GM13977 (cell line): ENCODE measurements around the gene NR4A1.
"Not testable (repeated sequence)": the region's sequence is repeated elsewhere in the genome, so short reads cannot be mapped to it uniquely, and the experiment has no call there.

ENCODE experiments used
- DNase-seq: peaks from one replicate; pipeline ENCODE4 v3.0.0; 2012; ENCODE audit warnings: low spot score
- in situ Hi-C: fragments of 300-500 bp; cut with MboI; formaldehyde crosslinking; loops from one replicate; pipeline ENCODE4 v1.12.0; 2022; ENCODE audit warnings: low sequenced_read_pairs, low pct_unique_long_range_greater_than_20kb, mixed read lengths, inconsistent platforms; ENCODE audit not compliant: unreplicated experiment
- TF ChIP-seq, protein P1 (sequence below): IDR thresholded peaks from 2 replicates; pipeline ENCODE4 v1.5.1; 2012; ENCODE audit warnings: mild to moderate bottlenecking, control low read depth; ENCODE audit not compliant: insufficient read depth; ENCODE audit errors: extremely low read depth, missing control alignments

Gene NR4A1

DNA sequence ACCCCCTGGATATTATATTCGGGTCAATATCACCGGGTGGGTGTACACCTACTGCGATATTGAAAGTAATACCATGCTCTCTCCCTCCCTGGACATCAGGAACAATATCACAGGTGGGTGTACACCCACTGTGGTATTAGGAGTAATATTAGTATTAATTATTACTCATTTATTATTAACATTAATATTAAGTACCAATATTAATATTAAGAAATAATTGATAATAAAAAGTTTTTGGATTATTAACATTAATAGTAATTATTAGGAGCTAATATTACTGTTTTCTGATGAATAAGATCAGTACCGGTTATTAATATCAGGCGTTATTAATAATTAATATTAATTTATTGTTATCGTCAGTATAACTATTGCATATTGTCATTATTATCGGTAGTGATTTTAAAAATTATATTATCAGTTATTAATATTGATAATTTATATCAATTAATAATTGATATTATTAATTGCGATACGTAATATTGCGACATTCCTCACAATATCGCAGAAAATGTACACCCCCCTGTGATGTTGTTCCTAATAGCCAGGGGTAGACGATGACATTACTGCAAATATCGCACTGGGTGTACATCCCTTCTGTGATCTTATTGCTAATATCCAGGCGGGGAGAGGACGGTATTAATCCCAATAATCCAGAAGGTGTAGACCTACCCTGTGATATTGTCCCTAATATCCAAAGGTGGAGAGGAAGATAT, 45.2 kb downstream of the NR4A1 start:
- DNase-seq, result no peak
- TF ChIP-seq, protein P1, sequence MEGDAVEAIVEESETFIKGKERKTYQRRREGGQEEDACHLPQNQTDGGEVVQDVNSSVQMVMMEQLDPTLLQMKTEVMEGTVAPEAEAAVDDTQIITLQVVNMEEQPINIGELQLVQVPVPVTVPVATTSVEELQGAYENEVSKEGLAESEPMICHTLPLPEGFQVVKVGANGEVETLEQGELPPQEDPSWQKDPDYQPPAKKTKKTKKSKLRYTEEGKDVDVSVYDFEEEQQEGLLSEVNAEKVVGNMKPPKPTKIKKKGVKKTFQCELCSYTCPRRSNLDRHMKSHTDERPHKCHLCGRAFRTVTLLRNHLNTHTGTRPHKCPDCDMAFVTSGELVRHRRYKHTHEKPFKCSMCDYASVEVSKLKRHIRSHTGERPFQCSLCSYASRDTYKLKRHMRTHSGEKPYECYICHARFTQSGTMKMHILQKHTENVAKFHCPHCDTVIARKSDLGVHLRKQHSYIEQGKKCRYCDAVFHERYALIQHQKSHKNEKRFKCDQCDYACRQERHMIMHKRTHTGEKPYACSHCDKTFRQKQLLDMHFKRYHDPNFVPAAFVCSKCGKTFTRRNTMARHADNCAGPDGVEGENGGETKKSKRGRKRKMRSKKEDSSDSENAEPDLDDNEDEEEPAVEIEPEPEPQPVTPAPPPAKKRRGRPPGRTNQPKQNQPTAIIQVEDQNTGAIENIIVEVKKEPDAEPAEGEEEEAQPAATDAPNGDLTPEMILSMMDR, result no peak
- in situ Hi-C loops, result no loop called here

DNA sequence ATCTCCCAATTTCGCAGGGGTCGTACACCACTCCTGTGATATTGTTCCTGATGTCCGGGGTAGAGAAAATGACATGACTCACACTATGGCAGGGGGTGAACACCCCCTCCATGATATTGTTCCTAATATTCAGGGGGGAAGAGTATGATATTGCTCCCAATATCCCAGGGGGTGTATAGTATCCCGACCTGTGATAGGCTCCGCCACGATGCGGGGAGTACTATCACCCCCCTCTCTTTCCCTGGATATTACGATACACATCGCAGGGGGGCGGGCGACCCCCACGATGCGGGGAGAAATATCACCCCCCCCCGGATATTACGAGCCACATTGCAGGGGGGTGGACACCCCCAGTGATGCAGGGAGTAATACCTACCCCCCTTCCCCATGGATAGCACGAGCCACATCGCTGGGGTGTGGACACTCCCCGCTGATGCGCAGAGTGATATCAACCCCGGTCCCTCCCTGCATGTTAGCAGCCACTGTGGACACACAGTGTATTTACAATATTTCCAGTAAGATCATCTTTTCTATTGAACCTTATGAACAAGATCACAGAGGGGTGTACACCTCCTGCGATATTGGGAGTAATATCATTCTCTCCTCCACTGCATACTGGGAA, 45.9 kb downstream of the NR4A1 start:
- TF ChIP-seq, protein P1, result no peak
- in situ Hi-C loops, result no loop called here
- DNase-seq, result no peak

DNA sequence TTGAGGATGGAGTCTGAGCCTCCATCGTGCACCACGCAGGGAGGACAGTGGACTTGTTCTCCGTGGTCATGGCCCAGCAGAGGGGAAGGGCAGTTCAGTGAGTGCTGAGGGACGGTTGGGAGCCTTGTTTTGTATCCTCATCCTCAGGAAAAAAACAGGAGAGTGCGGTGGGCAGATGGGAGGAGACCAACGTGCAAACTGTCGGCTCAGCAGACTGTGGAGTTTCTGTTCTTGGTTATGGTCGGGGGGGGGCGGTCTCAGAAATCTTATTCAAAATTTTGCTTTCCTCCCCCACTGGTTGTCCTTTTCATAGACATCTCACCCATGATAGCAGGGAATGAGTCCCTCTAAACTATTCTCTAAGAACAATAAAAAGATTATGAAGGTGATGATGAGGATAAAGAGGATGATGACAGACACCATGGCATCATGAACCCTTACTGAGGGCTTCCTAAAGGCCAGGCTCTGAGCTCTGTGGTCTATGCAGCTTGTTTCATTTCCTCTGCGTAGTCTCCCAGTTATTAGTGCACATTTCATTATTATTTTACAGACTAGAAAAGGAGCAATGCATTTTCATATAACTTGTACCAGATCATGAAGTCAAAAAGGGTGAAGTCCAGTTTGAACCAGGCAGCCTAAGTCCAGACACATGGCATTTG, 53.3 kb downstream of the NR4A1 start:
- DNase-seq, in situ Hi-C loops: not testable (repeated sequence)
